Neural cell (in vitro differentiated cells): Measurements from ENCODE around the gene EPB42. TPM values are rescaled to one million over a fixed set of nuclear protein-coding genes. Genes with fewer than 3 reads are reported as not detected.

Experiments
- H2AFZ ChIP-seq: fragments of 200-600, 300-800 bp; sonication (generic), shearing (Covaris generic); 2 replicates; pipeline ENCODE4 v1.6.0; 2014; ENCODE audit warnings: low read depth, mild to moderate bottlenecking, antibody characterized with exemption, low read length, moderate library complexity
- H3F3A ChIP-seq: fragments of 200-600 bp; shearing (Covaris generic); 2 replicates; pipeline ENCODE4 v1.6.1; 2016; ENCODE audit warnings: mild to moderate bottlenecking, moderate library complexity, mixed read lengths, antibody characterized with exemption, low read length; ENCODE audit not compliant: insufficient read depth, poor library complexity, severe bottlenecking
- H3K27ac ChIP-seq: fragments of 200-600, 300-800 bp; sonication (generic), shearing (Covaris generic); 2 replicates; pipeline ENCODE4 v1.5.1; 2014; ENCODE audit warnings: mild to moderate bottlenecking, low read length, moderate library complexity
- H3K27me3 ChIP-seq: fragments of 300-800, 200-600 bp; sonication (generic), shearing (Covaris generic); 2 replicates; pipeline ENCODE4 v1.6.0; 2014; ENCODE audit warnings: mild to moderate bottlenecking, low read depth, low read length, moderate library complexity; ENCODE audit not compliant: insufficient read depth
- H3K36me3 ChIP-seq: fragments of 300-800, 200-600 bp; sonication (generic), shearing (Covaris generic); 2 replicates; pipeline ENCODE4 v1.5.1; 2014; ENCODE audit warnings: mild to moderate bottlenecking, antibody characterized with exemption, low read length, moderate library complexity; ENCODE audit not compliant: insufficient read depth
- H3K4me2 ChIP-seq: fragments of 300-800, 200-600 bp; sonication (generic), shearing (Covaris generic); 2 replicates; pipeline ENCODE4 v1.6.0; 2014; ENCODE audit warnings: mild to moderate bottlenecking, low read length
- H3K4me3 ChIP-seq: fragments of 300-800, 200-600 bp; sonication (generic), shearing (Covaris generic); 2 replicates; pipeline ENCODE4 v1.5.1; 2014; ENCODE audit warnings: mild to moderate bottlenecking, low read length, moderate library complexity
- H3K79me2 ChIP-seq: fragments of 200-600 bp; shearing (Covaris generic); replicated peaks from 2 replicates; pipeline ENCODE4 v1.6.0; 2014; ENCODE audit warnings: mild to moderate bottlenecking, low read length, moderate library complexity; ENCODE audit not compliant: insufficient read depth
- H3K9ac ChIP-seq: fragments of 300-800, 200-600 bp; sonication (generic), shearing (Covaris generic); 2 replicates; pipeline ENCODE4 v1.6.1; 2016; ENCODE audit warnings: mild to moderate bottlenecking, low read length, mixed read lengths
- H3K9me2 ChIP-seq: fragments of 200-600 bp; shearing (Covaris generic); 2 replicates; pipeline ENCODE4 v1.6.1; 2016; ENCODE audit warnings: mild to moderate bottlenecking, low read length, mixed read lengths; ENCODE audit not compliant: insufficient read depth
- H3K9me3 ChIP-seq: fragments of 200-600, 300-800 bp; sonication (generic), shearing (Covaris generic); 2 replicates; pipeline ENCODE4 v1.6.1; 2016; ENCODE audit warnings: mild to moderate bottlenecking, mixed run types, low read length, moderate library complexity, mixed read lengths
- H4K20me1 ChIP-seq: fragments of 200-600 bp; shearing (Covaris generic); 2 replicates; pipeline ENCODE4 v1.6.1; 2016; ENCODE audit warnings: mild to moderate bottlenecking, mixed run types; ENCODE audit not compliant: insufficient read depth
- EP300 ChIP-seq: fragments of 450-650 bp; conservative IDR thresholded peaks from 2 replicates; pipeline ENCODE4 v1.6.1; 2014; ENCODE audit warnings: antibody characterized with exemption, mild to moderate bottlenecking, moderate library complexity; ENCODE audit not compliant: poor library complexity, severe bottlenecking
- EZH2 ChIP-seq: fragments of 200-600, 300-800 bp; shearing (Covaris generic), sonication (generic); IDR thresholded peaks from 2 replicates; pipeline ENCODE4 v1.6.1; 2014; ENCODE audit warnings: antibody characterized with exemption, low read length, borderline replicate concordance, mild to moderate bottlenecking; ENCODE audit not compliant: insufficient read depth, poor library complexity, severe bottlenecking
- MXI1 ChIP-seq: fragments of 450-650 bp; conservative IDR thresholded peaks from 2 replicates; pipeline ENCODE4 v1.6.1; 2014; ENCODE audit warnings: antibody characterized with exemption, mild to moderate bottlenecking; ENCODE audit not compliant: poor library complexity, severe bottlenecking
- POLR2AphosphoS5 ChIP-seq: IDR thresholded peaks from 2 replicates; pipeline ENCODE4 v1.6.1; 2012
- RAD21 ChIP-seq: fragments of 450-650 bp; conservative IDR thresholded peaks from 2 replicates; pipeline ENCODE4 v1.6.1; 2014; ENCODE audit warnings: antibody characterized with exemption, mild to moderate bottlenecking, moderate library complexity
- SMC3 ChIP-seq: fragments of 450-650 bp; conservative IDR thresholded peaks from 2 replicates; pipeline ENCODE4 v1.6.1; 2014; ENCODE audit warnings: antibody characterized with exemption, mild to moderate bottlenecking, moderate library complexity; ENCODE audit not compliant: poor library complexity
- TAF1 ChIP-seq: IDR thresholded peaks from 2 replicates; pipeline ENCODE4 v1.6.1; 2012; ENCODE audit warnings: low read depth
- polyA plus RNA-seq: library from polyadenylated mRNA; depleted of rRNA; stranded (reverse); fragments of >200 nt; gene quantifications from 2 replicates; pipeline ENCODE4 v1.2.3, GENCODE V29; 2014
- TF ChIP-seq, protein P1 (sequence below): fragments of 450-650 bp; IDR thresholded peaks from 2 replicates; pipeline ENCODE4 v1.5.1; 2014; ENCODE audit warnings: antibody characterized with exemption, mild to moderate bottlenecking, moderate library complexity; ENCODE audit not compliant: poor library complexity, severe bottlenecking
- TF ChIP-seq, protein P2 (sequence below): IDR thresholded peaks from 2 replicates; pipeline ENCODE4 v1.6.1; 2012; ENCODE audit warnings: borderline replicate concordance

Gene EPB42
- polyA plus RNA-seq, 1 donor from 2014 or later = not detected

- H3F3A ChIP-seq = no peaks in the 10 kb centered on the region
- no peaks in the 10 kb centered on the region for H3K79me2 ChIP-seq
- no peaks in the 10 kb centered on the region for H4K20me1 ChIP-seq
- no peak overlapping the region for H3K4me2 ChIP-seq
- H3K9me2 ChIP-seq = no peaks in the 10 kb centered on the region
- H3K4me3 ChIP-seq = no peak overlapping the region
- no peak overlapping the region for H3K27ac ChIP-seq
- no peaks in the 10 kb centered on the region for H3K9me3 ChIP-seq
- no peak overlapping the region for H3K9ac ChIP-seq
- no peak for TF ChIP-seq EP300
- TF ChIP-seq TAF1 = no peak
- no peak for TF ChIP-seq POLR2AphosphoS5
- no peak for TF ChIP-seq MXI1
- TF ChIP-seq SMC3 = no peak
- TF ChIP-seq EZH2 = no peak
- no peak for TF ChIP-seq RAD21
- TF ChIP-seq, protein P1, sequence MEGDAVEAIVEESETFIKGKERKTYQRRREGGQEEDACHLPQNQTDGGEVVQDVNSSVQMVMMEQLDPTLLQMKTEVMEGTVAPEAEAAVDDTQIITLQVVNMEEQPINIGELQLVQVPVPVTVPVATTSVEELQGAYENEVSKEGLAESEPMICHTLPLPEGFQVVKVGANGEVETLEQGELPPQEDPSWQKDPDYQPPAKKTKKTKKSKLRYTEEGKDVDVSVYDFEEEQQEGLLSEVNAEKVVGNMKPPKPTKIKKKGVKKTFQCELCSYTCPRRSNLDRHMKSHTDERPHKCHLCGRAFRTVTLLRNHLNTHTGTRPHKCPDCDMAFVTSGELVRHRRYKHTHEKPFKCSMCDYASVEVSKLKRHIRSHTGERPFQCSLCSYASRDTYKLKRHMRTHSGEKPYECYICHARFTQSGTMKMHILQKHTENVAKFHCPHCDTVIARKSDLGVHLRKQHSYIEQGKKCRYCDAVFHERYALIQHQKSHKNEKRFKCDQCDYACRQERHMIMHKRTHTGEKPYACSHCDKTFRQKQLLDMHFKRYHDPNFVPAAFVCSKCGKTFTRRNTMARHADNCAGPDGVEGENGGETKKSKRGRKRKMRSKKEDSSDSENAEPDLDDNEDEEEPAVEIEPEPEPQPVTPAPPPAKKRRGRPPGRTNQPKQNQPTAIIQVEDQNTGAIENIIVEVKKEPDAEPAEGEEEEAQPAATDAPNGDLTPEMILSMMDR = no peak
- TF ChIP-seq, protein P2, sequence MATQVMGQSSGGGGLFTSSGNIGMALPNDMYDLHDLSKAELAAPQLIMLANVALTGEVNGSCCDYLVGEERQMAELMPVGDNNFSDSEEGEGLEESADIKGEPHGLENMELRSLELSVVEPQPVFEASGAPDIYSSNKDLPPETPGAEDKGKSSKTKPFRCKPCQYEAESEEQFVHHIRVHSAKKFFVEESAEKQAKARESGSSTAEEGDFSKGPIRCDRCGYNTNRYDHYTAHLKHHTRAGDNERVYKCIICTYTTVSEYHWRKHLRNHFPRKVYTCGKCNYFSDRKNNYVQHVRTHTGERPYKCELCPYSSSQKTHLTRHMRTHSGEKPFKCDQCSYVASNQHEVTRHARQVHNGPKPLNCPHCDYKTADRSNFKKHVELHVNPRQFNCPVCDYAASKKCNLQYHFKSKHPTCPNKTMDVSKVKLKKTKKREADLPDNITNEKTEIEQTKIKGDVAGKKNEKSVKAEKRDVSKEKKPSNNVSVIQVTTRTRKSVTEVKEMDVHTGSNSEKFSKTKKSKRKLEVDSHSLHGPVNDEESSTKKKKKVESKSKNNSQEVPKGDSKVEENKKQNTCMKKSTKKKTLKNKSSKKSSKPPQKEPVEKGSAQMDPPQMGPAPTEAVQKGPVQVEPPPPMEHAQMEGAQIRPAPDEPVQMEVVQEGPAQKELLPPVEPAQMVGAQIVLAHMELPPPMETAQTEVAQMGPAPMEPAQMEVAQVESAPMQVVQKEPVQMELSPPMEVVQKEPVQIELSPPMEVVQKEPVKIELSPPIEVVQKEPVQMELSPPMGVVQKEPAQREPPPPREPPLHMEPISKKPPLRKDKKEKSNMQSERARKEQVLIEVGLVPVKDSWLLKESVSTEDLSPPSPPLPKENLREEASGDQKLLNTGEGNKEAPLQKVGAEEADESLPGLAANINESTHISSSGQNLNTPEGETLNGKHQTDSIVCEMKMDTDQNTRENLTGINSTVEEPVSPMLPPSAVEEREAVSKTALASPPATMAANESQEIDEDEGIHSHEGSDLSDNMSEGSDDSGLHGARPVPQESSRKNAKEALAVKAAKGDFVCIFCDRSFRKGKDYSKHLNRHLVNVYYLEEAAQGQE = no peak
- no peaks in the 10 kb centered on the region for H3K36me3 ChIP-seq
- H3K27me3 ChIP-seq = no peaks in the 10 kb centered on the region
- H2AFZ ChIP-seq = no peak overlapping the region
Measured at GRCh38 chr15:43209059-43209824, 11.6 kb downstream of the EPB42 start.

DNA sequence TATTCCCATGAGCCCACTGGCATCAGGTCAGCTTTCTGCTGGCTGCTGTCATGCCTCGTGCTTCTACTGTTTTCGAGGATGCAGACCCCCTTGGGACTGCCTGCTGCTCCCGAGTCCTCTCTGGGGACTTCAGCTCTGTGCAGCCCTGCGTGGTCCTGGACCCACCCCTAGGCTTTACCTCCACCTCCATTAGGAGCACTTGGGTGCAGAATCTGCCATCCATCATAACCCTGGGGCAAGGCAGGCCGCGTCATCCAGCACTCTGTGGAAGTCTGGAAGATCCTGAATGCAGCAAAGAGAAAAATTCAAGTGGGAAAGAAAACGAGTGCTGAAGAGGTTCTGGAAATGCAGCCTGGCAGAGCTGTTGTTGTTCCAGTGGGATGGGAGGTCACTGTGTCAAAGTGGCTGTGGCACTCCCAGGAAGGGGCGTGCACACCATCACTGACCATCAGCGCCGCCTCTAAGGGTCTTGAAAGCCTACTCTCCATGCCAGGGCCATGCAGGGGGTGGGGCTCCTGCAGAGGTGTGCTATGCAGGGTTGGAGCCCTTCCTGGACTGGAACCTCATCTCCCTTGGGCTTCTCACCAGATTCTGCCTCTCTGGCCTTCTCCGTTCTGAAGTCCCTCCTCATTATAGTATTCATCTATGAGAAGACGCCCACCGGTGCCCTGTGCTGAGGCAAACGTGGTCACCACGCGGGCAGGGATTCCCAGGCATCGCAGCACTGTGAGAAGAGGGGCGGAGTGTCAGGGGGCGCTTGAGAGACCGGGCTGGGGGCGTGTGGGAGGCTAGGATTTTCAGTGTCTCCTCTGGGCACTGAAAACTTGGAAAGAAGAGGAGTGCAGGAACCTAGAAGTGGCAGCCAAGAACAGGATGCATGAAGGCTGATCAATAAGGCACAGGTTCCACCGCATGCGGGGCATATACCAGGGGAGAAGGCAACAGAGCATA lies 12.5 kb downstream of the EPB42 start:
- H3K36me3 ChIP-seq = no peaks in the 10 kb centered on the region
- H3K9ac ChIP-seq = no peak overlapping the region
- TF ChIP-seq EP300 (no peak), MXI1 (no peak), RAD21 (no peak), TAF1 (no peak), EZH2 (no peak), POLR2AphosphoS5 (no peak), SMC3 (no peak)
- TF ChIP-seq, protein P1 = no peak
- TF ChIP-seq, protein P2 = no peak
- no peaks in the 10 kb centered on the region for H3K79me2 ChIP-seq
- H3K9me2 ChIP-seq = no peaks in the 10 kb centered on the region
- H3K4me3 ChIP-seq = no peak overlapping the region
- no peak overlapping the region for H3K27ac ChIP-seq
- H3F3A ChIP-seq = no peaks in the 10 kb centered on the region
- no peaks in the 10 kb centered on the region for H4K20me1 ChIP-seq
- H3K4me2 ChIP-seq = no peak overlapping the region
- no peak overlapping the region for H2AFZ ChIP-seq
- no peaks in the 10 kb centered on the region for H3K27me3 ChIP-seq
- no peaks in the 10 kb centered on the region for H3K9me3 ChIP-seq
